GM19238 (cell line): ENCODE measurements around the gene ORAI2.
A peak's percentile ranks its signal among the peaks of the same experiment; 100 is the strongest.

Experiments used
- DNase-seq: peaks from one replicate; pipeline ENCODE4 v3.0.0; 2011; ENCODE audit warnings: low spot score; ENCODE audit not compliant: insufficient read length

Gene ORAI2

DNA sequence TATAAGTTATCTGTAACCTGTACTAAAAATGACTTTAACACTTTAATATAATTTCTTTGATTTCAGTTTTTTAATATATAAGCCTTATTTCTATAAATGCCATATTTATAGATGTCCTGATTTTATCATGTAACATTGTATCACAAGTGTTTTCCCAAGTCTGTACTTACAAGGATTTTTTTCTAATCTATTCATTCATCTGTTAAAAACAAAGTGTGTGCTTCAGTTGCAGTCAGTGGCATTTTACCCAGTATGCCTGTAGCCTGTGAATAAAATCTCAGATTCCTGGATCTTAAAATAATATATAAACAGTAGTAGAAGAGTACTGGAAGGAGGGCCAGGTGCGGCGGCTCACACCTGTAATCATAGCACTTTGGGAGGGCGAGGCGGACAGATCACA, 19.8 kb upstream of the ORAI2 start:
- DNase-seq: no peak

DNA sequence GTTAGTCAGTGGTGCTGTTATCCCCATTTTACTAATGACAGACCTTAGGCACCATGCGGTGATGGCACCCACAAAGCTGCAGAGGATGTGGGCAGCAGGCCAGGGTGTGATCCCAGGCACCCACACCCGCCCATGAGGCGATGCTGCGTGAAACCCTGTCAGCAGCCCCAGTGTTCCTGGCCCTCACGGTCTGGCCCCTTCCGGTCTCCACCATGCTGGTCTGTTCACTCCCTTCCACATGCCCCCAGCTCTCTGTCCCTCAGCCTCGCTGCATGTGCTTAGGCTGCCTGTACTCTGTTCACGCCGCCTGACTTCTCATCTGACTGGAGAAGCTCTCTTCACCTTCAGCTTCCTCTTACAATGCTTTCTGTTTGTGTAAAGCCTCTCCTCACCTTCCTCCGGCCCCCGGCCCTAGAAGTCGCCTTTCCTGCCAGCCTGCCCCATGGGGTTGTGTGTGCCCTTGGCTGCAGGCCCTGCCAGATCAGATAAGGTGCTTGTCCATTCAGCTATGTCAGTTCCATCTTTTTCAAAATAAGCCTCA, 17.6 kb upstream of the ORAI2 start:
- peak; percentile 37 for DNase-seq

DNA sequence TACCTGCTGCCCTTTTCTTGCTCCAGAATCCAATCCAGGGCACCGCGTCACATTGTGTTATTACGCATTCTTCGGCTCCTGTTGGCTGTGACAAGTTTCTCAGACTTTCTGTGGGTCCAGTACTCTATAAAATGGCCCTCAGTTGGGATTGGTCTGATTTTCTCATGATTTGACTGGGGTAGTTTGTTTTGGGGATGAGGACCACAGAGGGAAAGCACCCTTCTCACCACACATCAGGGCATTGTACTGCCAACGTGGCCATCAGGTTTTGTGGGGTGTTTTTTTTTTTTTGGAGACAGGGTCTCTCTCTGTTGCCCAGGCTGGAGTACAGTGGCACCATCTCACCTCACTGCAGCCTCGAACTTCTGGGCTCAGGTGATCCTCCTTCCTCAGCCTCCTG, 17.0 kb upstream of the ORAI2 start:
- DNase-seq: no peak

DNA sequence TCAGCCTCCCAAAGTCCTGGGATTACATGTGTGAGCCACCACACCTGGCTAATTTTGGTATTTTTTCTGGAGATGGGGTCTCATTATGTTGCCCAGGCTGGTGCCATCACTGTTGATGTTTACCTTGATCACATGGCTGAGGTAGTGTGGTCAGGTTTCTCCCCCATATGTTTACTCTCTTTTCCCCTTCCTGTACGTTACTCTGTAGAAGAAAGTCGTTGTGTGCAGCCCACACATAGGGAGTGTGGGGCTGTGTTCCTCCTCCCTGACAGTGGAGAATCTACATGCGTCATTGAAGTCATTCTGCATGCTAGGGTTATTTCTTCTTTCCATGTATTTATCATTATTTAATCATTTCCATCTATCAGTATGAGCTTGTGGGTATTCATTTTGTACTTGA, 16.3 kb upstream of the ORAI2 start:
- no peak for DNase-seq

DNA sequence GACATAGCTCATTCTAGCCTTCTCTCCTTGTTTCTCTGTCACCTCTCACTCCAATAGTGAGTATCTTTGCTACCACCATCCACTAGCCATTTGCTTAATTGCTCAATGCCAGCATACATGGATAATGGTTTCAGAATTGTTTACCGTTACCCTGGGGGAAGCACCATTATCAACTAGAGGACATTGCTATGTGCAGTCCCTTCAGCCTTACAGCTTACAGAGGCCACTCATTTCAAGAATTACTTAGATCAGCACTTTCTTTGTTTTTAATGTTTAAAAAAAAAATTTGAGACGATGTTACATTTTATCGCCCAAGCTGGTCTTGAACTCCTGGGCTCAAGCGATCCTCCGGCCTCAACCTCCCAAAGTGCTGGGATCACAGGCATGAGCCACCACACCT, 14.8 kb upstream of the ORAI2 start:
- DNase-seq: no peak

DNA sequence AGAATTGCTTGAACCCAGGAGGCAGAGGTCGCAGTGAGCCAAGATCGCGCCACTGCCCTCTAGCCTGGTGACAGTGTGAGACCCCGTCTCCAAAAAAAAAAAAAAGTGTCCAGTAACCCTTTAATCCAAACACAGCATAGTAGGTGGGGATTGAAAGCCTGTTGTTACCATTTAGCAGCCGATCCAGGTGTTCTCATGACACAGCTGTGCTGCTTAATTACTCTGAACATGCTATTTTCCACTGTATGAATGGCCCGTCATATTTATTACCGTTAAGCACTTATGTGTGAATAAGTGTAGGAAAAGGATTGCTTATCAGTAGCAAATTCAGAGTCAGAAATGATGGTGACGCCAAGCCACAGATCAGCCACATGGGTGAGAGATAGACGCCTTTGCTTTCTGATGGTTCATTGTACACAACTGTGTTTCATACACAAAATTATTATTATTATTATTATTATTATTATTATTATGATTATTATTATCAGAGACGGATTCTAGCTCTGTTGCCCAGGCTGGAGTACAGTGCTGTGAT, 11.6 kb upstream of the ORAI2 start:
- DNase-seq: no peak

DNA sequence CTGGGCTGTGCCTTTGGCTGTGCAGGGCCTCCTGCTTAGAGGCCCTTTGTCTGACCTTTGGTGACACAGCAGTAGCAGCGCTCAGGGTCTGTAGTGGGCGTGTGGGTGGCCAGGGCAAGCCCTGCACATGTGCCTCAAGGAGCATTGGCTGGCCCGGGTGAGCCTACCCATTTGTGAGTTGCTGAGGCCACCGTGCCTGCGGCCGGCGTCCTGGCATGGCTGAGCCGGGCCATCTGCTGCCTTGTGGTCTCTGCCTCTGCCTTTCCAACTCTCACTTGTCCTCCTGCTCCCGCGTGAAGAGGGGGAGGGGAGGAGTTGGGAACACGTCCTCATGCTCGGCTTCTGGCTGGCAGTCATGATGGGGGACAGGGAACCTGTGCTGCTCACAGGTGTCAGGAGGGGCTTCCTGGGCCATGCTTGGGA, 9.2 kb upstream of the ORAI2 start:
- DNase-seq: no peak

DNA sequence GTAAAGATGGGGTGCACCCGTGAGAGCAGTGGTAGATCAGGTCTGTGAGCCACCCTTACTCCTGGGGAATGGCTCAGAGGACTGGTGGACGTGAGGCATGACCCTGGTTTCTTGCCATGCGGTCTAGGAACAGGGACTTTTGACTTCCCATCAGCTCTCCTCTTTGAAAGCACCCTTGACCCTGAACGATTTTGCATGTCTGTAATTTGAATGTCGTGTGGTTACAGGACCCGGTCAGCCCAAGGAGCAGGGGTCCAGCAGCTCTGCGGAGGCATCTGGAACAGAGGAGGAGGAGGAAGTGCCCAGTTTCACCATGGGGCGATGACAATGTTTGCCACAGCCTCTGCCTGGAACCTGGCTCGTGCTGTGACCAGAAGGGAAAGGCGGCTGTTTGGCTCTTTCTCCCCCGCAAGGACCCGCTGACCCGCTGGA, 8.6 kb upstream of the ORAI2 start:
- no peak for DNase-seq

DNA sequence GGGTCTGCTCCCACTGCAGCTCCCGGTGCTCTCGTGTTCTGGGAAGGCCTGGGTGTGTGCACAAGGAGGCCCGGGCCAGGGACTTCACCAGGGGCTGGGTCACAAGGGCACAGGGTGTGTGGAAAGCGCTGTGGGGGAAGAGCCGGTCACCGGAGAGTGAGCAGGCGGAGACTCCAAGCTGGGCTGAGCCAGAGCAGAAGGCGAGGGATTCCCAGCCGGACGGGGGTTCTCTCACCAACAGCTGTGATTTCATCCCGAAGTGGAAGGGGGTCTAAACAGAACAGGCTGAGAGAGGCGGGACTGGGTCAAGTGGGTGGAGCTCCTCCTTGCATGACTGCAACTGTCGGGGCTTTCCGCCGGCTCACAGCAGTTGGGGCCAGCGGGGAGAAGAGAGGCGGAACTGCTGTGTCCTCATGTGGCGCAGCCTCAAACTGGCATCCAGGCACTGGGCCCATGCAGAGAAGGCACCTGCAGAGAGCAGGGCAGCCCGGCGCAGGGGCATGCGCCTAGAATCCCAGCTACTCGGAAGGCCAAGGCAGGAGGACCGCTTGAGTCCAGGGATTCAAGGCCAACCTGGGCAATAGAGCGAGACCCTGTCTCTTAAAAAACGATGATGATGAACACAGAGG, 7.6 kb upstream of the ORAI2 start:
- DNase-seq: peak; percentile 75

DNA sequence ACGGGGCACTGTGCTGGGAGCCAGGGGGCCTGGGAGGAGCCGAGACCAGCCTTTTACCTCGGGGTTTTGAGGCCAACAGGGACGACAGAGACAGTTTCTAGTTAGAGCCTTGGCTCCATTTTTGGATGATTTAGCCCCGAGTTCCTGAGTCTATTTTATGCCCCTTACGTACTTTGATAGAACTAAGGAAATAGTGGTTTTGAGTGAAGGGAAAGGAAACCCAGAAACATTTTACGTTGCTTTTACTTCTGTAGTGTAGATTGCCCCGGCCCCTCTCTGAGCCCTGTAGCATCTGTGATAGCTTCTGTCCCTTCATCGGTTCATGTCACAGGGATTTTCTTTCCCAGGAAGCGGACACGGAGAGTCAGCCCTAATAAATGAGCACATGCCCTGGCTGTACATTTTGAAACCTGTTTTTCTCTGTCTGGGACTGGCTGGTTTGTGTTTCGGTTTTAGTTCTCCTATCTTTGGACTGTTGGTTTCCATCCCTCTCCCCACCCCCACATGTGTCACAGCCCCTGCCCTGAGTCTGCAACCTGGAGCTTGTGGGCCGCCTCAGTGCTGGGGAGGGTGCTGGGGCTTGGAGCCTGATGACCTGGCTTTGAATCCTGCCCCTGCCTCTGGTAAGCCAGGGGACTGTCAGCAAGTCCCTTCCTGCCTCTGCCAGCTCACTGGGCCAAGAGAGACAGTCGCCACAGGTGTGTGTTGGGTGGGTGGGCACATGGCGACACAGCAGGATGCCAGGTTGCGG, 6.9 kb upstream of the ORAI2 start:
- peak; percentile 82 for DNase-seq

DNA sequence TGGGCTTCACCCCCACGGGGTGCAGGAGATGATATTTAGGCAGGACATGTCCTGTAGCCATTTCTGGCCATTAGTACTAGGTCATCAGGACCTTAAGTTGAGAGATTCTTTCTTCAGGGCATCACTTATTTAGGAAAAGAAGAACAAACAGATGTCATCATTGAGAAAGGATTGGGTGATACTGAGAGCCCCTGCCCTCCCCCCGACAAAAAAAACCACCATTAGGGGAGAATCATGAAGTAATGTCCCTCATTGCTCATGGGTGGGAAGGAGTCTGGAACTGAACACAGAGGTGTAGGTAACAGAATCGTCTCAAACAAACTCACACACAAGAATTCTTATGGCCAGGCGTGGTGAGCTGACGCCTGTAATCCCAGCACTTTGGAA, 6.4 kb upstream of the ORAI2 start:
- no peak for DNase-seq

DNA sequence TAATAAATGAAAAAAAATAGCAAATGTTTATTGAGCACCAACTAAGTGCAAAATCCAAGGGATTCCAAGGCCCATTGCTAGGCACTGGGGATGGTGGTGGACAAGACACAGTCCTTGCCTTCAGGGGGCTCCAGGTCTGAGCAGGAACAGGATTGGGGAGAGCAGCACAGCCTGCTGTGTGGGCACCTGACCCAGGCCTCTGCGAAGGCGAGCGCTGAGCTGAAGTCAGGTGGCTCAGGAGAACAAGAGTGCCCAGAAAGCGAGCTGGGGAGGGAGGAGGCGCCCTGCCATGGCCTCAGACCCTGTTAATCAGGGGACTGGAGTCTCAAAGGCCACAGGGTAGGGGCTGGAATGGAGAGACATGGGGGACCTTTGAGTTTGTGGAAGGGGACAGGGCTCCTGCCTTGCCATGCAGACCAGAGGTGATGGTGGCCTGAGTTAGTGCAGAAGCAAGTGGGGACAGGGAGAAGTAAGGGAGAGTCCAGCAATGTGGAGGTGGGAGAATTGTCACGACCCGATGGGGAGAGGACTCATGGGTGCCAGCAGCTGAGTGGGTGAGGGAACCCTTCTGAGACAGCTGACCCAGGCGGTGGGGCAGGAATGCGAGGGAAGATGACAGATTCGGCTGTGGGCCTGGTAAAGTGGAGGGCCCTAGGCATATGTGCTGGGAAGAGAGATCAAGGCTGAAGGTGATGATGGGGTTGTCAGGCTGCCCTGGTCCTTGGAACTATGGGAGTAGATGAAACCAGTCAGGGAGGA, 4.1 kb upstream of the ORAI2 start:
- DNase-seq: no peak

DNA sequence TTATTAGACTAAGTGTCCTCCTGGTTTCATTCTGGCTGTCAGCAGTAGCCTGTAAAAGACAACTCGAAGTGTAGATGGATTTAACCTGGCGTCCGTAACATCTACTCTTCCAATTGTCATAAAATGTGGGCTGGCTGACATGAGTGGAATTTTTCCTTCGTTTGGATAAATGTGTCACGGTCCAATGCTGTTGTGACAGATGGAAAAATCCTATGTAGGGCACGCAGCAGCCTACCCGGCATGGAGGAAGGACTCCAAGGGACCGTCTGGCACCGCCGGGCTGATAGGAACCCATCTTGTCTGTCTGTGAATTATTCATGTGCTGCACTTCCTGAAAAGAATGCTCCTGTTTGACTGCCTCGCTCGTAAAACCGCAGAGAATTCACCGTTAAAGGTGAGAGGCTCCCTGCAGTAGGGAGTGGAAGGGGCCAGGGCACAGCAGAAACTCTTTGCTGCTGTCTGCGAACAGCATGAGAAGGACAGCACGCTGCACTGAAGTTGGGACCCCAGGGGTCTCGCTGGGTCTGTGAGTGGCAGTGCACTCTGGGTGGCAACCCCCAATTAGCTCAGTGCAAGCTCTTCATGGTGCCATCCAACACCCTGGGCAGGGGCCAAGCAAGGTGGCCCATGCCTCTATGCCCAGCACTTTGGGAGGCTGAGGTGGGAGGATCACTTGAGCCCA, 1.6 kb upstream of the ORAI2 start:
- no peak for DNase-seq

DNA sequence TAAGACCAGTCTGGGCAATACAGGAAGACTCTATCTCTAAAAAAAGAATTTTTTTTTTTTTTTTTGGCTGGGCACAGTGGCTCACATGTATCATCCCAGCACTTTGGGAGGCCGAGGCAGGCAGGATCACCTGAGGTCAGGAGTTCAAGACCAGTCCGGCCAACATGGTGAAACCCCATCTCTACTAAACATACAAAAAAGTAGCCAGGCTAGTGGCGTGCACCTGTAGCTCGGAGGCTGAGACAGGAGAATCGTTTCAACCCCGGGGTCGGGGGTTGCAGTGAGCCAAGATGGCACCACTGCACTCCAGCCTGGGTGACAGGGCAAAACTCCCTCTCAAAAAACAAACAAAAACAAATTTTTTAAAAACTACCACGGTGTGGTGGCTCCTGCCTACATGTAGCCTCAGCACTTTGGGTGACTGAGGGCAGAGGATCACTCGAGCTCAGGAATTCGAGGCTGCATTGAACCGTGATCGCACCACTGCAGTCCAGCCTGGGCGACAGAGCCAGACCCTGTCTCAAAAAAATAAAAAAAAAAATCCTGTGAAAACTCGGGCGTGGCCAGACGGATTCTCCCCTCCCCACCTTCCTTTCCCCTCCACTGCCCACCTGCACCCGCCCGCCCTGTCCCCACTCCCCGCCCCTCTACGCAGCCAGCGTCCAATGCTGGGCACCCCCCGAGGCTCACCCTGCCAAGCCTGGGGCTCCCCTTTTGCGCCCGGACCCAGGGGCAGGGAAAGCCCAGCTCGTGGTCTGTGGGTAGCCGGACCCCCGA, 745 bp upstream of the ORAI2 start:
- DNase-seq: no peak

DNA sequence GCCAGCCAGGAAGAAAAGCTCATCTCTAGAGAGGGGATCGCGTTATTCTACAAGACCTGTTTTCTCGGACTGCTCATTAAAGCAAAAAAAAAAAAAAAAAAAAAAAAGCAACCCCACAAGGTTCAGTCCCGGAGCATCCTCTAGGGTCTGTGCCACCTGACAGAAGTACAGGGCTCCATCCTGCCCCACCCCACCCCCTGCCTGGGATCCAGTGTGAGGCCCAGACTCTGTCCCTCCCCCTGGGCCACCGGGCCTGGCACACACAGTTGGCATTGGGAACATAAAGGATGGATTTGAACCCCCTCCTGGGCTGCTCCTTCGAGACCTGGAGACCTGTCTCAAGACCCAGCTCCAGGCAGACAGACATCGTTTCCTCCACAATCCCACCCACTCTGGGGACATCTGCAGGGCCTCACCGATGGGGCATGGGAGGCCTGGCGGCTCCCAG, 688 bp downstream of the ORAI2 start:
- DNase-seq: no peak

DNA sequence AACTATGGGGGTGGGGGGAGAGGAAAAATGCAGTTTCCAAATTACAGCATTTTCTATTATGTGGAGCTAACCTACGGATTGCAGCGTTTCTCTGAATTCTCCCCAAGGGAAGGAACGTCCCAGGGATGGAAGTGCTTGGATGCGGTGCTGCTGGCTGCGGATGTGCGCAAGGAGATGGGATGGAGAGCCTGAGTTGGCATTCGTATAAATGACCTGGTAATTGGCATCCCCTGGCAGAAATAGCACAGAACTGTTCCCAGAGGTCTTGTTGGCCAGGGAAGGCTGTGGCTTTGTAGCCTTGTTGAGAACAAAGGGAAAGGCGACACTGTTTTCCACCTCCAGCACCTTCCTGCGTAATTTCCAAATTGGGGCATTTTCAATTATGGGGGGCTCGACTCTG, 2.7 kb downstream of the ORAI2 start:
- DNase-seq: no peak

DNA sequence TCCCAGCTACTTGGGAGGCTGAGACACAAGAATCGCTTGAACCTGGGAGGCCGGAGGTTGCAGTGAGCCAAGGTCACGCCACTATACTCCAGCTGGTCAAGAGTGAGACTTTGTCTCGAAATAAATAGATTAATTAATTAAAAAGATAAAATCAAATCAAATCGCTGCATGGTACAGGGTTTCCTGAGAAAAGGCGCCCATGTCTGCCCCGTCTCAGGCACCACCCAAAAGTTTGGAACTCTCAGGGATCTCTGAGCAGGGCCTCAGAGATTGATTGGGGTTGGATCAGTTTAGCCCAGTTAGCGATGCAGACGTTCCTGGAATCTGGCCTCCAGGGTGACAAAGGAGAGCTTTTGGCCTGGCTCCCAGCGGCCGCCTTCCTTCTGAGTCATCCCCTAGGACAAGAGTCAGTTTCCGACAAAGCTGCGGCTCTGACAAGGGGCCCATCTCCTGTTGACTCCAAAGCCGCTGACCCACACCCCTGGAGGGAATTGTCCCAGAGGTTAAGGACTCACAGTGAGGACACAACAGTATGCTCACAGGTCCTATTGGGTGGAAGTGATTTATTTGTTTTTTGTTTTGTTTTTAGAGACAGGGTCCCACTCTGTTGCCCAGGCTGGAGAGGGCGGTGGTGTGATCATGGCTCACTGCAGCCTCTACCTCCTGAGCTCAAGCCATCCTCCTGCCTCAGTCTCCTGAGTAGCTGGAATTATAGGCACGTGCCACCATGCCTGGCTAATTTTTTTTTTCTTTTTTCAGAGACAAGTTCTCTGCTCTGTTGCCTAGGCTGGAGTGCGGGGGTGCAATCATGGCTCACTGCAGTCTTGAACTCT, 6.8 kb downstream of the ORAI2 start:
- DNase-seq: no peak

DNA sequence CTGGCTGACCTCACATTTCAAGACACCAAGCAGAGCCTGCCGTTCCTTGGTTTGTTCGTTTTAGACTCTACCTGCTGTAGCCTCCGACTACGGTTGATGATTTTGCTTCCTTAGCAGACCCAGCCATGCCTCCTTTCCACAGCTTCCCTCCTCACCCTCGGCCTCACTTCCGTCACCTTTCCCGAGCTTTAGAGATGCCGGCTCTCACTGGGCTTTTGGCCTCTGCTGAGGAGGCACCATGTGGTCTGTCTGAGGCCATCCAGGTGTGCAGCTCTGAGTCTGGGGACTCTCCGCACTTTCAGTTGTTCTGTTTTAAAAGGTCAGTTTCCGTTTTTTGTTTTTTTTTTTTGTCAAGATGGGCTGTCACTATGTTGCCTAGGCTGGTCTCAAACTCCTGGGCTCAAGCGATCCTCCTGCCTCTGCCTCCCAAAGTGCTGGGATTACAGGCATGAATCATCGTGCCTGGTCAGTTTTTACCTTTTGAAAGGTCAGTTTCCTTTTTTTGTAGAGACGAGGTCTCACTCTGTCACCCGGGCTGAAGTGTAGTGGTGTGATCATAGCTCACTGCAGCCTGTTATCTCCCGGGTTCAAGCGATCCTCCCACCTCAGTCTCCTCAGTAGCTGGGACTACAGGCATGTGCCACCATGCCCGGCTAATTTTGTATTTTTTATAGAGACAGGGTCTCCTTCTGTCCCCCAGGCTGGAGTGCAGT, 11.7 kb downstream of the ORAI2 start:
- no peak for DNase-seq

DNA sequence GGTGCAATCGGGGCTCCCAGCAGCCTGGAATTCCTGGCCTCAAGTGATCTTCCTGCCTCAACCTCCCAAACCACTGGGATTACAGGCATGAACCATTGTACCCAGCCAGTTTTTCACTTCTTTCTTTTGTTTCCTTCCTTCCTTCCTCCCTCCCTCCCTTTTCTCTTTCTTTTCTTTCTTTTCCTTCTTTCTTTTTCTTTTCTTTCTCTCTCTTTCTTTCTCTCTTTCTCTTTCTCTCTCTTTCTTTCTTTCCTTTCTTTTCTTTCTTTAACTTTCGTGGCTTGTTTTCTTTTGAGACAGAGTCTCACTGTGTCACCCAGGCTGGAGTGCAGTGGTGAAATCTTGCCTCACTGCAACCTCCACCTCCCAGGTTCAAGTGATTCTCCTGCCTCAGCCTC, 12.3 kb downstream of the ORAI2 start:
- no peak for DNase-seq
